Astrocyte (in vitro differentiated cells and primary cell): ENCODE results near the gene NUCB2. TPM values are rescaled to one million over a fixed set of nuclear protein-coding genes. Genes with fewer than 3 reads are reported as not detected.
"Not testable (repeated sequence)": the region's sequence is repeated elsewhere in the genome, so short reads cannot be mapped to it uniquely, and the experiment has no call there.

Experiments
- DNase-seq: peaks from one replicate; pipeline ENCODE4 v3.0.0-alpha.2; 2010; ENCODE audit warnings: low read depth
- FAIRE-seq: peaks from 2 replicates; lab custom pipeline; 2011; peaks lifted over from hg19 to GRCh38; lab: Jason Lieb, UNC
- H2AFZ ChIP-seq: 2 replicates; pipeline ENCODE4 v1.6.0; 2012; ENCODE audit warnings: low read depth, low read length, inconsistent platforms
- H3K27ac ChIP-seq: 2 replicates; pipeline ENCODE4 v1.5.1; 2011; ENCODE audit warnings: low read depth, low read length, inconsistent platforms
- H3K27me3 ChIP-seq: 2 replicates; pipeline ENCODE4 v1.6.0; 2011; ENCODE audit warnings: low read length, inconsistent platforms; ENCODE audit not compliant: insufficient read depth
- H3K36me3 ChIP-seq: 2 replicates; pipeline ENCODE4 v1.5.1; 2011; ENCODE audit warnings: low read length, inconsistent platforms; ENCODE audit not compliant: insufficient read depth
- H3K4me1 ChIP-seq: 2 replicates; pipeline ENCODE4 v1.5.1; 2011; ENCODE audit warnings: low read length, inconsistent platforms; ENCODE audit not compliant: insufficient read depth
- H3K4me2 ChIP-seq: 2 replicates; pipeline ENCODE4 v1.6.0; 2012; ENCODE audit warnings: low read length, inconsistent platforms
- H3K4me3 ChIP-seq: 2 replicates; pipeline ENCODE4 v1.5.1; 2011; ENCODE audit warnings: low read depth, mild to moderate bottlenecking, low read length, inconsistent platforms; ENCODE audit not compliant: insufficient read depth
- H3K79me2 ChIP-seq: 2 replicates; pipeline ENCODE4 v1.6.0; 2012; ENCODE audit warnings: mild to moderate bottlenecking, low read length, inconsistent platforms; ENCODE audit not compliant: insufficient read depth
- H3K9ac ChIP-seq: 2 replicates; pipeline ENCODE4 v1.6.0; 2012; ENCODE audit warnings: mild to moderate bottlenecking, low read length, inconsistent platforms
- H3K9me3 ChIP-seq: 2 replicates; pipeline ENCODE4 v1.5.1; 2012; ENCODE audit warnings: low read depth, mild to moderate bottlenecking, low read length, inconsistent platforms; ENCODE audit not compliant: insufficient read depth
- H4K20me1 ChIP-seq: 2 replicates; pipeline ENCODE4 v1.6.0; 2012; ENCODE audit warnings: low read length, inconsistent platforms; ENCODE audit not compliant: insufficient read depth
- H3K27ac Mint-ChIP-seq: one replicate; pipeline ENCODE4 v1.8.0; 2021; ENCODE audit warnings: mild to moderate bottlenecking, mixed read lengths; ENCODE audit not compliant: unreplicated experiment
- H3K27me3 Mint-ChIP-seq: one replicate; pipeline ENCODE4 v1.8.0; 2021; ENCODE audit warnings: low read depth, mixed read lengths; ENCODE audit not compliant: unreplicated experiment
- H3K36me3 Mint-ChIP-seq: one replicate; pipeline ENCODE4 v1.8.0; 2021; ENCODE audit warnings: low read depth, mixed read lengths; ENCODE audit not compliant: unreplicated experiment
- H3K4me1 Mint-ChIP-seq: one replicate; pipeline ENCODE4 v1.8.0; 2021; ENCODE audit warnings: low read depth, mixed read lengths; ENCODE audit not compliant: unreplicated experiment
- H3K4me3 Mint-ChIP-seq: one replicate; pipeline ENCODE4 v1.8.0; 2021; ENCODE audit warnings: mild to moderate bottlenecking, moderate library complexity, mixed read lengths; ENCODE audit not compliant: unreplicated experiment
- H3K9me3 Mint-ChIP-seq: one replicate; pipeline ENCODE4 v1.8.0; 2021; ENCODE audit warnings: mild to moderate bottlenecking, mixed read lengths; ENCODE audit not compliant: unreplicated experiment
- EZH2 ChIP-seq: IDR thresholded peaks from 2 replicates; pipeline ENCODE4 v1.6.1; 2012; ENCODE audit warnings: mild to moderate bottlenecking, low read length, inconsistent platforms; ENCODE audit not compliant: insufficient read depth
- total RNA-seq: library from RNA; stranded (reverse); gene quantifications from 2 replicates; pipeline ENCODE4 v1.2.1, GENCODE V29; 2021
- TF ChIP-seq, protein P1 (sequence below): IDR thresholded peaks from 2 replicates; pipeline ENCODE4 v1.5.1; 2011; ENCODE audit warnings: low read depth, mild to moderate bottlenecking, inconsistent platforms, low read length, moderate library complexity; ENCODE audit not compliant: insufficient read depth

NUCB2 gene
- total RNA-seq, 1 donor from 2014 or later = 71.2 TPM

DNA sequence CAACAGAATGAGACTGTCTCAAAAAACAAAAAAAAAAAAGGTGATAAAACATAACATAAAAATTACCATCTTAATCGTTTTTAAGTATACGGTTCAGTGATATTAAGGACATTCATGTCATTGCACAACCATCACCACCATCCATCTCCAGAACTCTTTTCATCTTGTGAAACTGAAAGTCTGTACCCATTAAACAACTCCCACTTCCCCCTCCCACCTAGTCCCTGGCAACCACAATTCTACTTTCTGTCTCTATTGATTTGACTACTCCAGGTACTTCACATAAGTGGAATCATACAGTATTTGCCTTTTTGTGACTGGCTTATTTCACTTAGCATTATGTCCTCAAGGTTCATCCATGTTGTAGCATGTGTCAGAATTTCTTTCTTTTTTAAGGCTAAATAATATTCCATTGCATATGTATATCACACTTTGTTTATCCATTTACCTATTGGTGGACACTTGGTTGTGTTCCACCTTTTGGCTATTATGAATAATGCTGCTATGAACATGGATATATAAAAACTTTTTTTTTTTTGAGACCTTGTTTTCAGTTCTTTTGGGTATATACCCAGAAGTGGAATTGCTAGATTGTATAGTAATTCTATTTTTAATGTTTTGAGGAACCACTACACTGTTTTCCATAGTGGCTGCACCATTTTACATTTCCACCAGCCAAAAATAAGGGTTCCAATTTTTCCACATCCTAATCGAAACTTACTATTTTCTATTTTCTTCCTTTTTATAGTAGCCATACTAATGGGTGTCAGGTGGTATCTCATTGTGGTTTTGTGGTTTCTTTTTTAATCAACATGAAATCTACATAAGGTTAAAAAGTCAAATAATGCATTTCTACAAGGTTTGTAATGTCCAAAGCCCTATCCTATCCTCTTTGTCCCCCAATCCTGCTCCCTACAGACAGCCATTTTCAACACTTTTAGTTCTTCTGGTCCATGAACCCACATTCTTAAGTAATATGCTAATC lies 45.4 kb upstream of the NUCB2 start:
- H3K79me2 ChIP-seq = no peaks in the 10 kb centered on the region
- Mint-ChIP-seq H3K36me3 (peaks cover 2% of the 10 kb centered on the region), H3K4me1 (no peaks in the 10 kb centered on the region), H3K4me3 (no peak overlapping the region), H3K27ac (no peak overlapping the region), H3K27me3 (no peaks in the 10 kb centered on the region), H3K9me3 (no peaks in the 10 kb centered on the region)
- no peak overlapping the region for H3K4me2 ChIP-seq
- H3K4me1 ChIP-seq = no peaks in the 10 kb centered on the region
- DNase-seq (no peak), FAIRE-seq (no peak)
- H3K9ac ChIP-seq = no peak overlapping the region
- H3K36me3 ChIP-seq = no peaks in the 10 kb centered on the region
- no peaks in the 10 kb centered on the region for H3K27me3 ChIP-seq
- no peaks in the 10 kb centered on the region for H3K9me3 ChIP-seq
- H2AFZ ChIP-seq = no peak overlapping the region
- no peak overlapping the region for H3K4me3 ChIP-seq
- no peaks in the 10 kb centered on the region for H4K20me1 ChIP-seq
- TF ChIP-seq EZH2 = no peak
- H3K27ac ChIP-seq = no peak overlapping the region

- Mint-ChIP-seq H3K4me1 (no peaks in the 10 kb centered on the region), H3K9me3 (no peaks in the 10 kb centered on the region), H3K4me3 (no peak overlapping the region), H3K27me3 (no peaks in the 10 kb centered on the region), H3K36me3 (peaks cover 2% of the 10 kb centered on the region), H3K27ac (no peak overlapping the region)
- DNase-seq (no peak), FAIRE-seq (no peak)
- Histone ChIP-seq H3K4me3 (no peak overlapping the region), H3K27me3 (no peaks in the 10 kb centered on the region), H4K20me1 (no peaks in the 10 kb centered on the region), H3K9me3 (no peaks in the 10 kb centered on the region), H3K79me2 (no peaks in the 10 kb centered on the region), H3K9ac (no peak overlapping the region), H3K27ac (no peak overlapping the region), H2AFZ (no peak overlapping the region), H3K4me2 (no peak overlapping the region), H3K36me3 (no peaks in the 10 kb centered on the region), H3K4me1 (no peaks in the 10 kb centered on the region)
- TF ChIP-seq, protein P1, sequence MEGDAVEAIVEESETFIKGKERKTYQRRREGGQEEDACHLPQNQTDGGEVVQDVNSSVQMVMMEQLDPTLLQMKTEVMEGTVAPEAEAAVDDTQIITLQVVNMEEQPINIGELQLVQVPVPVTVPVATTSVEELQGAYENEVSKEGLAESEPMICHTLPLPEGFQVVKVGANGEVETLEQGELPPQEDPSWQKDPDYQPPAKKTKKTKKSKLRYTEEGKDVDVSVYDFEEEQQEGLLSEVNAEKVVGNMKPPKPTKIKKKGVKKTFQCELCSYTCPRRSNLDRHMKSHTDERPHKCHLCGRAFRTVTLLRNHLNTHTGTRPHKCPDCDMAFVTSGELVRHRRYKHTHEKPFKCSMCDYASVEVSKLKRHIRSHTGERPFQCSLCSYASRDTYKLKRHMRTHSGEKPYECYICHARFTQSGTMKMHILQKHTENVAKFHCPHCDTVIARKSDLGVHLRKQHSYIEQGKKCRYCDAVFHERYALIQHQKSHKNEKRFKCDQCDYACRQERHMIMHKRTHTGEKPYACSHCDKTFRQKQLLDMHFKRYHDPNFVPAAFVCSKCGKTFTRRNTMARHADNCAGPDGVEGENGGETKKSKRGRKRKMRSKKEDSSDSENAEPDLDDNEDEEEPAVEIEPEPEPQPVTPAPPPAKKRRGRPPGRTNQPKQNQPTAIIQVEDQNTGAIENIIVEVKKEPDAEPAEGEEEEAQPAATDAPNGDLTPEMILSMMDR = no peak
- no peak for TF ChIP-seq EZH2
Observed at GRCh38 chr11:17233101-17233500, 43.4 kb upstream of the NUCB2 start.

DNA sequence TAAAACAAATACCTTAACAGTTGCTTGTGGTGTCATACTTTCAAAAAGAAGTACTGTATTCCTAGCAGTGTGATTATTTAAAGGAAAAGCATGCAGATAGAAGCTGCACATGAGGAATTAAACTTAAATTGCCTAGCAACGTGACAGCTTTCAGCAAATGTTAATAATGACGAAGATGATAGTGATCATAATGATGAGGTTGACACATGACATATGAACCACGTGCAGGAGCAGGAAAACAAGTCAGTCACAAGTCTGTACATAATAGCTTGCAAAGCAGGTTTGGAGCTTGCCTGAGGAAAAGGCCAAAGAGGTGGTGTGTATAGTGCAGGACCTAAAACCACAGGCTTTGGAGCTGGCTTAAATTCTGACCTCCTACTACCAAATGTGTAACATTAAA lies 38.2 kb upstream of the NUCB2 start:
- FAIRE-seq (no peak), DNase-seq (no peak)
- Histone ChIP-seq H3K4me2 (no peak overlapping the region), H3K4me3 (no peak overlapping the region), H3K79me2 (no peaks in the 10 kb centered on the region), H3K9me3 (no peaks in the 10 kb centered on the region), H4K20me1 (no peaks in the 10 kb centered on the region), H3K36me3 (no peaks in the 10 kb centered on the region), H3K27me3 (no peaks in the 10 kb centered on the region), H2AFZ (no peak overlapping the region), H3K27ac (no peak overlapping the region), H3K4me1 (no peaks in the 10 kb centered on the region), H3K9ac (no peak overlapping the region)
- H3K4me1 Mint-ChIP-seq = no peaks in the 10 kb centered on the region
- H3K27me3 Mint-ChIP-seq = peaks cover 8% of the 10 kb centered on the region
- no peaks in the 10 kb centered on the region for H3K9me3 Mint-ChIP-seq
- H3K27ac Mint-ChIP-seq = no peak overlapping the region
- H3K36me3 Mint-ChIP-seq = no peaks in the 10 kb centered on the region
- no peak overlapping the region for H3K4me3 Mint-ChIP-seq
- TF ChIP-seq, protein P1 = no peak
- TF ChIP-seq EZH2 = no peak

DNA sequence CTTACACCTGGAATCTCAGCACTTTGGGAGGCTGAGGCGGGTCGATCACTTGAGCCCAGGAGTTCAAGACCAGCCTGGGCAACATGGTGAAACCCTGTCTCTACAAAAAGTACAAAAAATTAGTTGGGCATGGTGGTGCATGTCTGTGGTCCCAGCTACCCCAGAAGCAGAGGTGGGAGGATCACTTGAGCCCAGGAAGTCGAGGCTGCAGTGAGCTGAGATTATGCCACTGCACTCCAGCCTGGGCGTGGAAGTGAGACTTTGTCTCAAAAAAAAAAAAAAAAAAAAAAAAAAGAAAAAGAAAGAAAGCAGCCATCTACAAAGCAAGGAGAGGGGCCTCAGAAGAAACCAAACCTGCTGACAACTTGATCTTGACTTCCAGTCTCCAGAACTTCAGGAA lies 36.6 kb upstream of the NUCB2 start:
- not testable (repeated sequence) for H3K4me3 Mint-ChIP-seq, H3K9ac ChIP-seq, H3K4me2 ChIP-seq, H3K79me2 ChIP-seq, H3K9me3 ChIP-seq, H4K20me1 ChIP-seq, H3K27me3 ChIP-seq, FAIRE-seq, H3K4me1 Mint-ChIP-seq, DNase-seq, H2AFZ ChIP-seq, H3K4me3 ChIP-seq, H3K27ac ChIP-seq, H3K9me3 Mint-ChIP-seq, H3K36me3 Mint-ChIP-seq, H3K4me1 ChIP-seq, H3K27ac Mint-ChIP-seq, H3K36me3 ChIP-seq
- peaks cover 10% of the 10 kb centered on the region for H3K27me3 Mint-ChIP-seq
